ENCODE results near the gene ROCK1.

GRCh38 chr18:21090680-21091079, 20.9 kb downstream of the ROCK1 start:
- TF ChIP-seq POLR2A (IDR thresholded peaks at IDR 0.05; ENCODE audit: low read length) (no peak), GATA1 (IDR thresholded peaks at IDR 0.05; ENCODE audit: low read depth, low read length) (no peak)
